Heart left ventricle (tissue), 16 donors: Measurements from ENCODE around the gene USP34. TPM values are rescaled to one million over a fixed set of nuclear protein-coding genes. Genes with fewer than 3 reads are reported as not detected.

Experiments used
- ATAC-seq, 4 donors: fragments of 200-7000 bp; cut with Tn5 transposase; one replicate each; pipeline ENCODE4 v1.9.1; 2020 to 2022; ENCODE audit warnings: moderate library complexity in 4 of 4, mild to moderate bottlenecking in 3 of 4, moderate number of reproducible peaks in 1 of 4
- DNase-seq, 5 donors: peaks; one replicate each; pipeline ENCODE4 v3.0.0-alpha.2; 2020
- H3K27ac ChIP-seq, 12 donors: fragments of 200-600 bp; sonication (generic) in 4 of 12; one replicate each; pipeline versions ENCODE4 v1.5.0 to v1.8.0; 2016 to 2022; ENCODE audit warnings: mild to moderate bottlenecking in 2 of 12
- H3K27me3 ChIP-seq, 9 donors: fragments of 200-600 bp; sonication (generic) in 2 of 9; one replicate each; pipeline versions ENCODE4 v1.5.1 to v1.8.0; 2016 to 2022; ENCODE audit warnings: mild to moderate bottlenecking in 3 of 9
- H3K36me3 ChIP-seq, 9 donors: fragments of 200-600 bp; sonication (generic) in 2 of 9; one replicate each; pipeline versions ENCODE4 v1.5.0 to v1.8.0; 2018 to 2022; ENCODE audit warnings: mild to moderate bottlenecking in 2 of 9
- H3K4me1 ChIP-seq, 12 donors: fragments of 200-600 bp; sonication (generic) in 4 of 12; one replicate each; pipeline versions ENCODE4 v1.5.0 to v1.8.0; 2016 to 2022; ENCODE audit warnings: mild to moderate bottlenecking in 3 of 12
- H3K4me3 ChIP-seq, 12 donors: fragments of 200-600 bp; sonication (generic) in 4 of 12; one replicate each; pipeline versions ENCODE4 v1.5.0 to v1.8.0; 2017 to 2022; ENCODE audit warnings: mild to moderate bottlenecking in 9 of 12, moderate library complexity in 4 of 12
- H3K9me3 ChIP-seq, 12 donors: fragments of 200-600 bp; sonication (generic) in 4 of 12; one replicate each; pipeline versions ENCODE4 v1.5.0 to v1.8.0; 2016 to 2022; ENCODE audit warnings: mild to moderate bottlenecking in 1 of 12
- POLR2A ChIP-seq, 2 donors: fragments of 450-650 bp; IDR thresholded peaks; one replicate each; pipeline ENCODE4 v1.6.1; 2017; ENCODE audit warnings: antibody characterized with exemption in 2 of 2, mild to moderate bottlenecking in 2 of 2, moderate library complexity in 2 of 2
- WGBS, 4 donors: extraction: QIAGEN DNeasy Blood & Tissue Kit in 2 of 4; methylation state at CpG; one replicate each; pipeline versions ENCODE4 v1.1.5 to v1.1.7; 2013 to 2018; 5-methylcytosine and 5-hydroxymethylcytosine counted together
- intact Hi-C, 10 donors: fragments of 100-400 bp; cut with DNase I; formaldehyde crosslinking; loops; one replicate each; pipeline versions ENCODE4 v1.11.1 to v1.14.2; 2022
- polyA plus RNA-seq, 2 donors: library from polyadenylated mRNA; stranded (reverse); fragments of 200-250 nt; gene quantifications; one replicate each; pipeline ENCODE4 v1.2.3, GENCODE V29; 2013
- total RNA-seq, 9 donors: library from RNA; depleted of rRNA in 2 of 9; stranded (reverse); fragments of >200 nt in 2 of 9; fragmentation: NEBNext Ultra II Directional in 3 of 9; extraction: Animal tissue kit (Norgen Biotek cat#: 25700) in 3 of 9; gene quantifications; one replicate each; pipeline versions ENCODE4 v1.1.0 to v1.2.4, GENCODE V29; 2016 to 2023
- TF ChIP-seq, protein P1 (sequence below), 12 donors: fragments of 200-600 bp; sonication (generic) in 4 of 12; IDR thresholded peaks; one replicate each; pipeline versions ENCODE4 v1.5.0 to v1.8.0; 2018 to 2022; ENCODE audit warnings: antibody characterized with exemption in 12 of 12, mild to moderate bottlenecking in 5 of 12
- donor health status: ischemic (EF 13 %, LVEDD 7.1; RV severe dilation, severe dysfunction).
- donor health status: healthy with polysubstance abuse.
- donor health status: DM: no; HTN: yes; CAD: no.
- donor health status: DM: no; HTN: no; CAD: no.
- donor health status: ischemic (EF 25% LVEDD 6.9; RV normal size, moderate dysfunction).
- donor health status: ischemic (EF 25% LVEDD 5.7; RV mildly dilated, moderate dysfunction).
- donor health status: healthy.
- donor health status: DM: yes; HTN: yes; CAD: no.
- donor health status: ischemic (EF 35%, LVEDD 5.7; RV mildly dilated, moderate dysfunction).
- donor health status: nonischemic (EF 11% LVEDD 7.7; RV severe dilation, severe dysfunction).
- donor health status: DM: yes; HTN: yes; CAD: no.
- donor health status: PGD.
- donor health status: ischemic (EF 29% LVEDD 5.4; RV normal size, mild dysfunction).
- donor health status: nonischemic (EF 23%, LVEDD 6.1; RV moderate dilation, normal function).

Gene USP34
- total and polyA plus RNA-seq, 11 donors: 33.3 to 82.8 (median 60.6) TPM

DNA sequence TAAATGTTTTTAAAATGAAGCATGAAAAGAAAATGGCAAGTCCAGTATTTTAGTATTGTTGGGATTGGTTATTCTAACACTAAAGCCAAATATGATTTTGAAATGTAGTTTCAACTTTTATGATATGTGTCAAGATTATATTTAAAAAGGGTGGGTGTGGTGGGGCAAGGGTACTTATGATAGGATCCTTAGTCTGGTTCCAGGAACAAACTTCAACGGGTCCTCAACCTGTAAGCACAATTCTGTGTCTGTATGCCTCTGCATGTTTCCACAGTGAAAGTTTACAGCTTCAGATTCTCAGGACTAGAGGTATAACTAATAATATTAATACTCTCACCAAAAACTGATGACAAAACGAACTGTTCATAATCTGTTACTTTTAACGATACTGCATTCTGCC lies 5.8 kb downstream of the USP34 start:
- Histone ChIP-seq H3K27me3 (no peaks in the 10 kb centered on the region), H3K27ac (no peak overlapping the region), H3K4me3 (no peak overlapping the region), H3K9me3 (no peaks in the 10 kb centered on the region), H3K4me1 (peaks cover 0 to 57% (median 40%) of the 10 kb centered on the region in 12 donors), H3K36me3 (peaks cover 0 to 17% (median 5%) of the 10 kb centered on the region in 9 donors)
- no peak for TF ChIP-seq POLR2A (IDR thresholded peaks at IDR 0.05)
- TF ChIP-seq, protein P1, sequence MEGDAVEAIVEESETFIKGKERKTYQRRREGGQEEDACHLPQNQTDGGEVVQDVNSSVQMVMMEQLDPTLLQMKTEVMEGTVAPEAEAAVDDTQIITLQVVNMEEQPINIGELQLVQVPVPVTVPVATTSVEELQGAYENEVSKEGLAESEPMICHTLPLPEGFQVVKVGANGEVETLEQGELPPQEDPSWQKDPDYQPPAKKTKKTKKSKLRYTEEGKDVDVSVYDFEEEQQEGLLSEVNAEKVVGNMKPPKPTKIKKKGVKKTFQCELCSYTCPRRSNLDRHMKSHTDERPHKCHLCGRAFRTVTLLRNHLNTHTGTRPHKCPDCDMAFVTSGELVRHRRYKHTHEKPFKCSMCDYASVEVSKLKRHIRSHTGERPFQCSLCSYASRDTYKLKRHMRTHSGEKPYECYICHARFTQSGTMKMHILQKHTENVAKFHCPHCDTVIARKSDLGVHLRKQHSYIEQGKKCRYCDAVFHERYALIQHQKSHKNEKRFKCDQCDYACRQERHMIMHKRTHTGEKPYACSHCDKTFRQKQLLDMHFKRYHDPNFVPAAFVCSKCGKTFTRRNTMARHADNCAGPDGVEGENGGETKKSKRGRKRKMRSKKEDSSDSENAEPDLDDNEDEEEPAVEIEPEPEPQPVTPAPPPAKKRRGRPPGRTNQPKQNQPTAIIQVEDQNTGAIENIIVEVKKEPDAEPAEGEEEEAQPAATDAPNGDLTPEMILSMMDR (IDR thresholded peaks at IDR 0.05): no peak
- intact Hi-C loops: loop anchor here in 1 of 10 donors (10.0 kb wide), 1 partner anchor 50 kb away; no protein-coding TSS in a partner anchor
- no peak for DNase-seq
- 39 to 66% (median 51%) methylated on average over 3 of the region's 3 CpGs for WGBS, 4 donors
- ATAC-seq: no peak

DNA sequence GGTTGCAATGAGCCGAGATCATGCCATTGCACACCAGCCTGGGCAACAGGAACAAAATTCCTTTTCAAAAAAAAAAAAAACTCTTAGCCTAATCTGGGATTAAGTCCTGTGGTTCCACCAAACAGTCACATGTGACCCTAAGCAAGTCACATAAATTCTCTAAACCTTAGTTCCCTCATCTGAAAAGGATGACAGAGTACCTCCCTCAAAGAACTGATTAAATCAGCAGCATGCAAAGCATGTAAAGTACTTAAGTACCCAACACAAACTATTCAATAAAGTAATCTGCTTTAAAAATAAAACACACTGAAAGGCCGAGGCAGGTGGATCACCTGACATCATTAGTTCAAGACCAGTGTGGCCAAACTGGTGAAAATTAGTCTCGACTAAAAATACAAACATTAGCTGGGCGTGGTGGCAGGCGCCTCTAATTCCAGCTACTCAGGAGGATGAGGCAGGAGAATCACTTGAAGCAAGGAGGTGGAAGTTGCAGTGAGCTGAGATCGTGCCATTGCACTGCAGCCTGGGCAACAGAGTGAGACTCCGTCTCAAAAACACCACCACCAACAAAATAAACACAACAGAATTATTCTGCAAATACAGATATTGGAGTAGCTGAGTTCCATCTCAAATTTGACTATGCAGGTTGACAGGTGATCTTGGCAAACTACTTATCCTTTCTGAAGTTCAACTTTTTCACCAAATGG lies 7.0 kb downstream of the USP34 start:
- H3K27me3 ChIP-seq: no peaks in the 10 kb centered on the region
- no peak for ATAC-seq

DNA sequence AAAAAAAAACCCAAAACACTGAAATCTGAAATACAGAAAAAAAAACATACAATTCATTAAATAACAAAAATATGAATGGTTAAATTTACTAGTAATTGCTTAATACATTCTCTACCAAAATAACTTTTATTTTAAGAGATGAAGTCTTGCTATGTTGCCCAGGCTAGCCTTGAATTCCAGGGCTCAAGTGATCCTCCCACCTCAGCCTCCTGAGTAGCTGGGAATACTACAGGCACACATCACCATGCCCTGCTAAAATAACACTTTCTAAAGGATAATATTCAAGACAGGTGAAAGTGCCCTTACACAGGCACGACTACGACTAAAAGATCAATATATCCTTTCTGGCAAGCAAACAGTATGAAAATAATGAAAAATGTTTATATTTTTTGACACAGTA lies 9.5 kb downstream of the USP34 start:
- no peaks in the 10 kb centered on the region for H3K9me3 ChIP-seq
- DNase-seq (no peak), ATAC-seq (no peak)
- intact Hi-C loops: loop anchor here in 2 of 10 donors (5.0 to 10.0 kb wide), 2 partner anchors 34 to 47 kb away; no protein-coding TSS in a partner anchor
- 94 to 97% (median 96%) methylated on average over 2 of the region's 2 CpGs for WGBS, 4 donors
- H3K27ac ChIP-seq: no peak overlapping the region
- H3K4me1 ChIP-seq: peaks cover 0 to 61% (median 48%) of the 10 kb centered on the region in 12 donors
- H3K27me3 ChIP-seq: no peaks in the 10 kb centered on the region
- TF ChIP-seq, protein P1 (IDR thresholded peaks at IDR 0.05): no peak
- TF ChIP-seq POLR2A (IDR thresholded peaks at IDR 0.05): no peak
- peaks cover 0 to 4% (median 0%) of the 10 kb centered on the region in 9 donors for H3K36me3 ChIP-seq
- no peak overlapping the region for H3K4me3 ChIP-seq

More for the DNA sequence above, 7.0 kb downstream of the USP34 start:
- intact Hi-C loops: loop anchor here in 2 of 10 donors (5.0 to 10.0 kb wide), 2 partner anchors 37 to 49 kb away; no protein-coding TSS in a partner anchor
- no peak overlapping the region for H3K4me3 ChIP-seq
- H3K36me3 ChIP-seq: peaks cover 0 to 17% (median 5%) of the 10 kb centered on the region in 9 donors
- H3K9me3 ChIP-seq: no peaks in the 10 kb centered on the region
- no peak overlapping the region for H3K27ac ChIP-seq
- TF ChIP-seq, protein P1 (IDR thresholded peaks at IDR 0.05): no peak
- no peak for TF ChIP-seq POLR2A (IDR thresholded peaks at IDR 0.05)
- peaks cover 0 to 57% (median 43%) of the 10 kb centered on the region in 12 donors for H3K4me1 ChIP-seq
- no peak for DNase-seq
- 69 to 78% (median 74%) methylated on average over 7 of the region's 7 CpGs for WGBS, 4 donors

DNA sequence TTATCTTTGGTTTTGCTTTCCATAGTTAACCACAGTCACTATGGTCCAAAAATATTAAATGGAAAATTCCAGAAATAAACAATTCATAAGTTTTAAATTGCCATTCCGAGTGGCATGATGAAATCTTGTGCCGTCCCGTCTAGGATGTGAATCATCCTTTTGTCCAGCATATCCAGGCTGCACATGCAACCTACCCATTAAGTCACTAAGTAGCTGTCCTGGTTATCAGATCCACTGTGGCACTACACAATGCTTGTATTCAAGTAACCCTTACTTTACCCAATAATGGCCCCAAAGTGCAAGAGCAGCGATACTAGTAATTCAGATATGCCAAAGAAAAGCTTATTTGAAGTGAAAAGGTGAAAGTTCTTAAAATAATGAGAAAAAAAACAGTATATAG lies 10.7 kb downstream of the USP34 start:
- Histone ChIP-seq H3K27me3 (no peaks in the 10 kb centered on the region), H3K4me3 (no peak overlapping the region), H3K36me3 (peaks cover 0 to 4% (median 0%) of the 10 kb centered on the region in 9 donors), H3K27ac (peak overlapping the region in 2 of 12 donors; percentile 1 to 55), H3K4me1 (peaks cover 0 to 61% (median 46%) of the 10 kb centered on the region in 12 donors), H3K9me3 (no peaks in the 10 kb centered on the region)
- intact Hi-C loops: loop anchor here in 2 of 10 donors (5.0 to 10.0 kb wide), 2 partner anchors 33 to 45 kb away; no protein-coding TSS in a partner anchor
- no peak for DNase-seq
- 50 to 68% (median 59%) methylated on average over 4 of the region's 4 CpGs for WGBS, 4 donors
- no peak for TF ChIP-seq POLR2A (IDR thresholded peaks at IDR 0.05)
- ATAC-seq: peak in 1 of 4 donors; percentile 37
